ENCODE results near the gene CHRDL2.

DNA sequence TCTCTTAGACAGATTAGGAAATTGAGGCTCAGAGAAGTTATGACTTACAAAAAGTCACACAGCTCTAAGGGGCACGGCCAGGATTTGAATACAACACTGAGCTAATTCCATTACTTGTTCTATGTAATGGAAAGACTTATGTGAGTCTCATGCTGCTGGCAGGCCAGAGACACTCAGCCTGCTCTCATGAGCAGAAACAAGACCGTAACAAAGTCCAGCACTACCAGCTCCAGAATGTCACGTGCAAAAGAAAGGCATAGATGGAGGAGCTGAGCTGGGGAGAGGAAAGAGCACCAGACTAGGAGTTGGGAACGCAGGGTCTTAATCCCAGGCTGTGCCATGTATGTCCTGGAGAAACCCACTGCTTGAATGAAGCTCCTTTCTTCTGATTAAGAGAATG is 1.8 kb downstream of the CHRDL2 start:
- TF ChIP-seq CTCF (conservative IDR thresholded peaks at IDR 0.05; ENCODE audit: low read length) (no peak), EZH2phosphoT487 (IDR thresholded peaks at IDR 0.05; ENCODE audit: borderline replicate concordance) (no peak)
